KMS-11 (cell line): ENCODE data around the gene MROH2A.

Experiments used
- H2AFZ ChIP-seq: fragments of 200-600 bp; sonication (generic); 2 replicates; pipeline ENCODE4 v1.6.1; 2016; ENCODE audit warnings: antibody characterized with exemption, mixed run types, low read depth
- H3K27ac ChIP-seq: fragments of 200-600 bp; sonication (generic); 2 replicates; pipeline ENCODE4 v1.6.1; 2016; ENCODE audit warnings: mild to moderate bottlenecking, mixed run types
- H3K27me3 ChIP-seq: fragments of 200-600 bp; sonication (generic); 2 replicates; pipeline ENCODE4 v1.6.1; 2017; ENCODE audit warnings: mild to moderate bottlenecking, low read depth, mixed run types, moderate library complexity; ENCODE audit not compliant: insufficient read depth
- H3K36me3 ChIP-seq: fragments of 200-600 bp; sonication (generic); 2 replicates; pipeline ENCODE4 v1.6.1; 2017; ENCODE audit warnings: mild to moderate bottlenecking, mixed run types; ENCODE audit not compliant: insufficient read depth
- H3K4me1 ChIP-seq: fragments of 200-600 bp; sonication (generic); 2 replicates; pipeline ENCODE4 v1.6.1; 2016; ENCODE audit warnings: mild to moderate bottlenecking, low read depth, mixed run types; ENCODE audit not compliant: poor library complexity, severe bottlenecking
- H3K4me2 ChIP-seq: fragments of 200-600 bp; sonication (generic); 2 replicates; pipeline ENCODE4 v1.7.0; 2016; ENCODE audit warnings: mild to moderate bottlenecking, mixed run types
- H3K4me3 ChIP-seq: fragments of 200-600 bp; sonication (generic); IDR thresholded peaks from 2 replicates; pipeline ENCODE4 v1.6.1; 2017; ENCODE audit warnings: low read depth, low read length, mixed read lengths; ENCODE audit not compliant: insufficient read depth
- H3K79me2 ChIP-seq: fragments of 200-600 bp; sonication (generic); 2 replicates; pipeline ENCODE4 v1.6.1; 2016; ENCODE audit warnings: low read depth, mixed run types; ENCODE audit not compliant: insufficient read depth
- H3K9ac ChIP-seq: fragments of 200-600 bp; sonication (generic); 2 replicates; pipeline ENCODE4 v1.6.1; 2016; ENCODE audit warnings: mild to moderate bottlenecking, mixed run types
- H4K20me1 ChIP-seq: fragments of 200-600 bp; sonication (generic); 2 replicates; pipeline ENCODE4 v1.6.1; 2016; ENCODE audit warnings: mild to moderate bottlenecking, mixed run types; ENCODE audit not compliant: insufficient read depth
- CTCF ChIP-seq: fragments of 200-600 bp; sonication (generic); conservative IDR thresholded peaks from 2 replicates; pipeline ENCODE4 v1.6.1; 2017; ENCODE audit warnings: low read depth, mild to moderate bottlenecking, antibody characterized with exemption, low read length, moderate library complexity, mixed read lengths

MROH2A gene

DNA sequence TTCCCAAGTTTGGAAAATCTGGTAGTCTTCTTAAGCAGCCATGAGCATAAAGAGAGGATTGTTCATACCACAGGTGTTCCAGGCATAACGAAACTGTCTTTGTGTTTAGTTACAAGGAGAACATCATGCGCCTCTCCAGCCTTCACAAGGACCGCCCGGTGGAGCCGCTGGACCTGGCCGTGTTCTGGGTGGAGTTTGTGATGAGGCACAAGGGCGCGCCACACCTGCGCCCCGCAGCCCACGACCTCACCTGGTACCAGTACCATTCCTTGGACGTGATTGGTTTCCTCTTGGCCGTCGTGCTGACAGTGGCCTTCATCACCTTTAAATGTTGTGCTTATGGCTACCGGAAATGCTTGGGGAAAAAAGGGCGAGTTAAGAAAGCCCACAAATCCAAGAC lies 6.0 kb upstream of the MROH2A start:
- Histone ChIP-seq H3K79me2 (no peaks in the 10 kb centered on the region), H3K36me3 (no peaks in the 10 kb centered on the region), H3K4me1 (no peaks in the 10 kb centered on the region), H3K9ac (no peak overlapping the region), H2AFZ (no peak overlapping the region), H3K27ac (no peak overlapping the region), H3K27me3 (no peaks in the 10 kb centered on the region), H3K4me2 (no peak overlapping the region), H4K20me1 (no peaks in the 10 kb centered on the region), H3K4me3 (no peak overlapping the region)
- TF ChIP-seq CTCF: no peak

DNA sequence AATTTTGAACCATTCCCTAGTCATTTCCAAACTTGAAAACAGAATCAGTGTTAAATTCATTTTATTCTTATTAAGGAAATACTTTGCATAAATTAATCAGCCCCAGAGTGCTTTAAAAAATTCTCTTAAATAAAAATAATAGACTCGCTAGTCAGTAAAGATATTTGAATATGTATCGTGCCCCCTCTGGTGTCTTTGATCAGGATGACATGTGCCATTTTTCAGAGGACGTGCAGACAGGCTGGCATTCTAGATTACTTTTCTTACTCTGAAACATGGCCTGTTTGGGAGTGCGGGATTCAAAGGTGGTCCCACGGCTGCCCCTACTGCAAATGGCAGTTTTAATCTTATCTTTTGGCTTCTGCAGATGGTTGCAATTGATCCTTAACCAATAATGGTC lies 5.5 kb upstream of the MROH2A start:
- H3K9ac ChIP-seq: no peak overlapping the region
- H2AFZ ChIP-seq: no peak overlapping the region
- no peaks in the 10 kb centered on the region for H3K4me1 ChIP-seq
- TF ChIP-seq CTCF: no peak
- H4K20me1 ChIP-seq: no peaks in the 10 kb centered on the region
- H3K27ac ChIP-seq: no peak overlapping the region
- no peak overlapping the region for H3K4me3 ChIP-seq
- no peaks in the 10 kb centered on the region for H3K79me2 ChIP-seq
- no peak overlapping the region for H3K4me2 ChIP-seq
- no peaks in the 10 kb centered on the region for H3K36me3 ChIP-seq
- H3K27me3 ChIP-seq: no peaks in the 10 kb centered on the region

DNA sequence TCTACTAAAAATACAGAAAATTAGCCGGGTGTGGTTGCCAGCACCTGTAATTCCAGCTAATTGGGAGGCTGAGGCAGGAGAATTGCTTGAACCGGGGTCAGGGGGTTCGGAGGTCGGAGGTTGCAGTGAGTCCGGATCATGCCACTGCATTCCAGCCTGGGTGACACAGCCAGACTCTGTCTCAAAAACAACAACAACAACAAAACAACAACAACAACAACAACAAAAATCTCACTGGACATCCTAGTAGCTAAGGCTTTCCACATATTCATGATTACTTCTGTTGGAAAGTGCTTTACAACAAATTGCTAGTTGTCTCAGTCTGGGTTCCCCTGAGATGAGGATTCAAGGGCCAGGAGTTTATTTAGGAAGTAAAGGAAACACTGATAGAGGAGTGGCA lies 4.3 kb upstream of the MROH2A start:
- Histone ChIP-seq H3K79me2 (no peaks in the 10 kb centered on the region), H3K36me3 (no peaks in the 10 kb centered on the region), H3K4me3 (no peak overlapping the region), H3K4me1 (no peaks in the 10 kb centered on the region), H3K27ac (no peak overlapping the region), H3K9ac (no peak overlapping the region), H2AFZ (no peak overlapping the region), H3K4me2 (no peak overlapping the region), H4K20me1 (no peaks in the 10 kb centered on the region), H3K27me3 (no peaks in the 10 kb centered on the region)
- TF ChIP-seq CTCF: no peak

DNA sequence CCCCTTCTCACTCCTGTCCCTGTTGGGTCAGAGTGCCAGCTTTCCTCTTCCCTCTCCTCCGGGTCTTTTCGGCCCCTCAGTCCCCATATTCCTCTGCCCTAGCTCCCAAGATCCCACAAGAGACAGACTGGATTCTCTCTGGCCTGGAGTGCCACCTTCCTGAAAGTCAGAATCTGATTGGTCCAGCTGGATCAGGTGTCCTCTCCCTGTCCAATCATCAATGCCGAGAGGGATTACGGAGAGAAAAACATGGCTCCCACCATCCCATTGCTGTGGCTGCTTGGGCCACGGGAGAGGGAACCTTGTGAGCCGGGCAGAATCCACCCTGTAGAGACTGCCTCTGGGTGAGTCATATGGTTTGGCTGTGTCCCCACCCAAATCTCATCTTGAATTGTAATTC lies 2.7 kb upstream of the MROH2A start:
- Histone ChIP-seq H3K4me3 (no peak overlapping the region), H3K9ac (no peak overlapping the region), H3K27me3 (no peaks in the 10 kb centered on the region), H3K27ac (no peak overlapping the region), H3K36me3 (no peaks in the 10 kb centered on the region), H4K20me1 (no peaks in the 10 kb centered on the region), H3K4me2 (no peak overlapping the region), H2AFZ (no peak overlapping the region), H3K4me1 (no peaks in the 10 kb centered on the region), H3K79me2 (no peaks in the 10 kb centered on the region)
- TF ChIP-seq CTCF: no peak

GRCh38 chr2:233779722-233780121 lies 1.6 kb downstream of the MROH2A start:
- Histone ChIP-seq H3K4me1 (no peaks in the 10 kb centered on the region), H2AFZ (no peak overlapping the region), H3K27me3 (no peaks in the 10 kb centered on the region), H3K27ac (no peak overlapping the region), H3K4me2 (no peak overlapping the region), H3K79me2 (no peaks in the 10 kb centered on the region), H3K4me3 (no peak overlapping the region), H4K20me1 (no peaks in the 10 kb centered on the region), H3K36me3 (no peaks in the 10 kb centered on the region), H3K9ac (no peak overlapping the region)
- TF ChIP-seq CTCF: no peak
